ENCODE data around the gene EMP3.

Gene EMP3

DNA sequence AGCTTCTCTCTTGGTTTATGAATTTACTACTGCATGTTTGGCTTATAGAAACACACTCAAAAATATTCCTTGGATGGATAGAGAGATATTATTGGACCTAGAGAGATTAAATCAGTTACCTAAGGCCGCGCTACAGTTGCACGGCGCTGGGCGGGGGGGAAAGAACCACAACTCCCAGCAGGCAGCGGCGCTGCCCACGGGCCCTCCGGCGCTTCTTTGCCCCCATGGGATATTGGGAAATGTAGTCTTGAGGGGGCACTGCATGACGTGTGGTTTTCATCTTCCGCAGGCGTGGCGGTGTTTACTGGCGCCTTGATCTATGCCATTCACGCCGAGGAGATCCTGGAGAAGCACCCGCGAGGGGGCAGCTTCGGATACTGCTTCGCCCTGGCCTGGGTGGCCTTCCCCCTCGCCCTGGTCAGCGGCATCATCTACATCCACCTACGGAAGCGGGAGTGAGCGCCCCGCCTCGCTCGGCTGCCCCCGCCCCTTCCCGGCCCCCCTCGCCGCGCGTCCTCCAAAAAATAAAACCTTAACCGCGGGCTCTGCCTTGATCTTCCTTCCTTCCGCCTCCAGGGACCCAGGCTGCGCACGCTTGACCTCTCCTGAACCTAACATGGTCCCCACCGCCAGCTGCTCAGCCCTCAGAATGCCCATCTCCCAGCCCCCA, 4.8 kb downstream of the EMP3 start:
- no peaks in the 10 kb centered on the region for H3K79me2 ChIP-seq (ENCODE audit: low read length)
- H3K4me3 ChIP-seq (ENCODE audit: low read length) = peak overlapping the region; percentile 85
- H3K4me1 ChIP-seq (ENCODE audit: low read length) = peaks cover 42% of the 10 kb centered on the region
- peak overlapping the region; percentile 85 for H2AFZ ChIP-seq (ENCODE audit: low read depth, low read length)
- peaks cover 6% of the 10 kb centered on the region for H3K36me3 ChIP-seq (replicated peaks; ENCODE audit: low read depth, low read length)
- H3K27ac ChIP-seq (ENCODE audit: low read length) = peak overlapping the region; percentile 67
- peak overlapping the region; percentile 80 for H3K9ac ChIP-seq (ENCODE audit: low read length)
- H3K4me2 ChIP-seq (ENCODE audit: low read length) = peak overlapping the region; percentile 93
- H3K27me3 ChIP-seq (ENCODE audit: low read depth, low read length) = no peaks in the 10 kb centered on the region
- TF ChIP-seq, protein P1, sequence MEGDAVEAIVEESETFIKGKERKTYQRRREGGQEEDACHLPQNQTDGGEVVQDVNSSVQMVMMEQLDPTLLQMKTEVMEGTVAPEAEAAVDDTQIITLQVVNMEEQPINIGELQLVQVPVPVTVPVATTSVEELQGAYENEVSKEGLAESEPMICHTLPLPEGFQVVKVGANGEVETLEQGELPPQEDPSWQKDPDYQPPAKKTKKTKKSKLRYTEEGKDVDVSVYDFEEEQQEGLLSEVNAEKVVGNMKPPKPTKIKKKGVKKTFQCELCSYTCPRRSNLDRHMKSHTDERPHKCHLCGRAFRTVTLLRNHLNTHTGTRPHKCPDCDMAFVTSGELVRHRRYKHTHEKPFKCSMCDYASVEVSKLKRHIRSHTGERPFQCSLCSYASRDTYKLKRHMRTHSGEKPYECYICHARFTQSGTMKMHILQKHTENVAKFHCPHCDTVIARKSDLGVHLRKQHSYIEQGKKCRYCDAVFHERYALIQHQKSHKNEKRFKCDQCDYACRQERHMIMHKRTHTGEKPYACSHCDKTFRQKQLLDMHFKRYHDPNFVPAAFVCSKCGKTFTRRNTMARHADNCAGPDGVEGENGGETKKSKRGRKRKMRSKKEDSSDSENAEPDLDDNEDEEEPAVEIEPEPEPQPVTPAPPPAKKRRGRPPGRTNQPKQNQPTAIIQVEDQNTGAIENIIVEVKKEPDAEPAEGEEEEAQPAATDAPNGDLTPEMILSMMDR (IDR thresholded peaks at IDR 0.05; ENCODE audit: low read depth, low read length) = no peak; the same call in 1 of the 2 replicates
- no peak for TF ChIP-seq EZH2phosphoT487 (IDR thresholded peaks at IDR 0.05; ENCODE audit: low read depth)
- no peaks in the 10 kb centered on the region for H3K9me3 ChIP-seq (ENCODE audit: insufficient read depth, low read length)
- no peaks in the 10 kb centered on the region for H4K20me1 ChIP-seq (ENCODE audit: insufficient read depth, low read length)

DNA sequence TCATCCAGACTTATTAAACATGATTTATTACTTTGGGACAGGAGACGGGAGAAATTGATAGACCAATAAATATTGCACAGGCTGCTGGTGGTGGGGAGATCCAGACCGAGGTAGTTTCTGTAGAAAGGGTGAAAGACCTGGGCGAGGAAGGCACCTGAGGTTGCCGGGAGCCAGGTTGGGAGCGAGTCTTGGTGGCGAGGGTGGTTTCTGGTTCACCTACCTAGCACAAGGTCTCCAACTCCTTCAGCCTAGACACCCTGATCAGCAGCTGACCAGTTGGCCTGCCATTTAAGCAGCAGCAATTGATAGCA, 7.0 kb downstream of the EMP3 start:
- H3K9ac ChIP-seq (ENCODE audit: low read length) = peak overlapping the region; percentile 58
- no peak for TF ChIP-seq EZH2phosphoT487 (IDR thresholded peaks at IDR 0.05; ENCODE audit: low read depth)
- TF ChIP-seq, protein P1 (IDR thresholded peaks at IDR 0.05; ENCODE audit: low read depth, low read length) = no peak
- peak overlapping the region; percentile 60 for H3K27ac ChIP-seq (ENCODE audit: low read length)

DNA sequence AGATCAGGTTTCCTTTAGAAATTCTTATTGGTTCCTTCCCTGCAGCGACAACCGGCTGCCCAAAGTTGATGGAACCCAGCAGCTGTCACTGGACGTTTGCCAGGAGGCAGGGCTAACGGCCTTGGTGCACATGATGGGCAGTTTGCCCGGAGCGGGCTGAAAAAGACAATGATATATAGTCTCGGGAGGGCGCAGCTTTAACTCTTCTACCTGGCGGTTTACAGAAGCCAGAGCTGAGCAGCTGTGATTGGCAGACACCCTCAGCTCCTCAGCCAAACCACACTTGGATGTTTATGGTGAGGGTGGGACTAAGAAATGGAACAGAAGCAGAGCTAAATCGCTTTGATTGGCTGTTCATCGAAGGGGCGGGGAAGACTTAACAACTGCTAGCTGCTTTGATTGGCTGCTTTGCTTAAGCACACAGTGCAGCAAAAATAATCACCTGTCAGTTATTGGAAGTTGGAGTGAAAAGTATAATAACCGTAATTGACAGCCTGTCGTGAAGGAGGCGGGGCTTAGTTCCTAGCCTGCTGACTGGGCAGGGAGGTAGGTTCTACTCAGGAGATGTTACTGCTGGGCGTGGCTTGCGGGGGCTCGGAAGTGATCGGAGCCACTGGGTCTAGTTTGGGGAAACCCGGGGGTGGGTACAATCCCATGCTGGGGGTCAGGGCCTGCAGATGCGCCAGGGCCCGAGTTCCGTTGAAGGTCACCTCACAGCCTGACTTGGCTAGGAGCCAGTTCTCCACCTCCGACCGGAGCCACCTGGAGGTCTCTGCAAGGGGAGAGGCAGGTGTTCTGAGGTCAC, 7.5 kb downstream of the EMP3 start:
- peaks cover 6% of the 10 kb centered on the region for H3K36me3 ChIP-seq (replicated peaks; ENCODE audit: low read depth, low read length)
- peak overlapping the region; percentile 84 for H3K4me2 ChIP-seq (ENCODE audit: low read length)
- H3K9me3 ChIP-seq (ENCODE audit: insufficient read depth, low read length) = no peaks in the 10 kb centered on the region
- H3K79me2 ChIP-seq (ENCODE audit: low read length) = no peaks in the 10 kb centered on the region
- peak overlapping the region; percentile 15; the same call in 1 of the 2 replicates for H2AFZ ChIP-seq (ENCODE audit: low read depth, low read length)
- TF ChIP-seq, protein P1 (IDR thresholded peaks at IDR 0.05; ENCODE audit: low read depth, low read length) = no peak
- no peak for TF ChIP-seq EZH2phosphoT487 (IDR thresholded peaks at IDR 0.05; ENCODE audit: low read depth)
- H3K27me3 ChIP-seq (ENCODE audit: low read depth, low read length) = no peaks in the 10 kb centered on the region
- H4K20me1 ChIP-seq (ENCODE audit: insufficient read depth, low read length) = no peaks in the 10 kb centered on the region
- H3K4me3 ChIP-seq (ENCODE audit: low read length) = peak overlapping the region; percentile 80
- H3K9ac ChIP-seq (ENCODE audit: low read length) = peak overlapping the region; percentile 90
- peaks cover 31% of the 10 kb centered on the region for H3K4me1 ChIP-seq (ENCODE audit: low read length)
- peak overlapping the region; percentile 84 for H3K27ac ChIP-seq (ENCODE audit: low read length)

More for the DNA sequence above, 7.0 kb downstream of the EMP3 start:
- Histone ChIP-seq H3K4me1 (ENCODE audit: low read length) (peaks cover 31% of the 10 kb centered on the region), H3K4me3 (ENCODE audit: low read length) (peak overlapping the region; percentile 80), H3K79me2 (ENCODE audit: low read length) (no peaks in the 10 kb centered on the region), H3K4me2 (ENCODE audit: low read length) (peak overlapping the region; percentile 84), H3K9me3 (ENCODE audit: insufficient read depth, low read length) (no peaks in the 10 kb centered on the region), H4K20me1 (ENCODE audit: insufficient read depth, low read length) (no peaks in the 10 kb centered on the region), H2AFZ (ENCODE audit: low read depth, low read length) (peak overlapping the region; percentile 15; the same call in 1 of the 2 replicates), H3K27me3 (ENCODE audit: low read depth, low read length) (no peaks in the 10 kb centered on the region), H3K36me3 (replicated peaks; ENCODE audit: low read depth, low read length) (peaks cover 6% of the 10 kb centered on the region)

All from OCI-LY3 (cell line).